Measurements from ENCODE around the gene RBKS.

- TF ChIP-seq, protein P1, sequence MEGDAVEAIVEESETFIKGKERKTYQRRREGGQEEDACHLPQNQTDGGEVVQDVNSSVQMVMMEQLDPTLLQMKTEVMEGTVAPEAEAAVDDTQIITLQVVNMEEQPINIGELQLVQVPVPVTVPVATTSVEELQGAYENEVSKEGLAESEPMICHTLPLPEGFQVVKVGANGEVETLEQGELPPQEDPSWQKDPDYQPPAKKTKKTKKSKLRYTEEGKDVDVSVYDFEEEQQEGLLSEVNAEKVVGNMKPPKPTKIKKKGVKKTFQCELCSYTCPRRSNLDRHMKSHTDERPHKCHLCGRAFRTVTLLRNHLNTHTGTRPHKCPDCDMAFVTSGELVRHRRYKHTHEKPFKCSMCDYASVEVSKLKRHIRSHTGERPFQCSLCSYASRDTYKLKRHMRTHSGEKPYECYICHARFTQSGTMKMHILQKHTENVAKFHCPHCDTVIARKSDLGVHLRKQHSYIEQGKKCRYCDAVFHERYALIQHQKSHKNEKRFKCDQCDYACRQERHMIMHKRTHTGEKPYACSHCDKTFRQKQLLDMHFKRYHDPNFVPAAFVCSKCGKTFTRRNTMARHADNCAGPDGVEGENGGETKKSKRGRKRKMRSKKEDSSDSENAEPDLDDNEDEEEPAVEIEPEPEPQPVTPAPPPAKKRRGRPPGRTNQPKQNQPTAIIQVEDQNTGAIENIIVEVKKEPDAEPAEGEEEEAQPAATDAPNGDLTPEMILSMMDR (IDR thresholded peaks at IDR 0.05; ENCODE audit: insufficient read depth, low read length) = no peak
- TF ChIP-seq SPI1 (IDR thresholded peaks at IDR 0.05; ENCODE audit: borderline replicate concordance, low read depth) = no peak
- no peak for TF ChIP-seq POLR2AphosphoS5 (IDR thresholded peaks at IDR 0.05; ENCODE audit: low read depth)
- no peak for TF ChIP-seq GABPA (IDR thresholded peaks at IDR 0.05; ENCODE audit: low read depth)
These were observed 107.5 kb downstream of the RBKS start for GRCh38 chr2:27782701-27783100.

Measured in HL-60 (cell line).